Trophoblast cell (in vitro differentiated cells and primary cell): ENCODE data around the gene HRCT1.
"Not testable (repeated sequence)": the region's sequence is repeated elsewhere in the genome, so short reads cannot be mapped to it uniquely, and the experiment has no call there.

ENCODE experiments used
- DNase-seq, 2 donors: peaks; one replicate each; pipeline ENCODE4 v3.0.0-alpha.2; 2016
- H2AFZ ChIP-seq: 2 replicates; pipeline ENCODE4 v1.6.1; 2013; ENCODE audit warnings: low read length, moderate library complexity, mild to moderate bottlenecking; ENCODE audit not compliant: insufficient read depth, poor library complexity
- H2AK5ac ChIP-seq: 2 replicates; pipeline ENCODE4 v1.6.1; 2013; ENCODE audit warnings: mild to moderate bottlenecking, low read length
- H2BK120ac ChIP-seq: 2 replicates; pipeline ENCODE4 v1.6.1; 2013; ENCODE audit warnings: low read length, mild to moderate bottlenecking, moderate library complexity; ENCODE audit not compliant: insufficient read depth, poor library complexity
- H2BK12ac ChIP-seq: 2 replicates; pipeline ENCODE4 v1.6.1; 2013; ENCODE audit warnings: mild to moderate bottlenecking, low read length, moderate library complexity
- H2BK5ac ChIP-seq: 2 replicates; pipeline ENCODE4 v1.6.1; 2013; ENCODE audit warnings: low read length, low read depth, moderate library complexity, mild to moderate bottlenecking; ENCODE audit not compliant: poor library complexity
- H3K14ac ChIP-seq: 2 replicates; pipeline ENCODE4 v1.6.1; 2013; ENCODE audit warnings: mild to moderate bottlenecking, low read length
- H3K18ac ChIP-seq: 2 replicates; pipeline ENCODE4 v1.6.1; 2013; ENCODE audit warnings: mild to moderate bottlenecking, low read length
- H3K23ac ChIP-seq: 2 replicates; pipeline ENCODE4 v1.6.1; 2013; ENCODE audit warnings: low read length
- H3K27ac ChIP-seq: 2 replicates; pipeline ENCODE4 v1.5.1; 2013; ENCODE audit warnings: low read depth, mild to moderate bottlenecking, inconsistent platforms, low read length, moderate library complexity
- H3K27me3 ChIP-seq: 2 replicates; pipeline ENCODE4 v1.6.1; 2013; ENCODE audit warnings: inconsistent platforms, mild to moderate bottlenecking, low read length, moderate library complexity; ENCODE audit not compliant: insufficient read depth
- H3K36me3 ChIP-seq, 2 experiments: 1 replicate in 1 of 2; 2 replicates in 1 of 2; pipeline ENCODE4 v1.6.1; 2013; ENCODE audit warnings: low read length in 2 of 2, mild to moderate bottlenecking in 2 of 2, moderate library complexity in 1 of 2; ENCODE audit not compliant: insufficient read depth in 2 of 2, control insufficient read depth in 1 of 2
- H3K4ac ChIP-seq: 2 replicates; pipeline ENCODE4 v1.6.1; 2013; ENCODE audit warnings: low read depth, mild to moderate bottlenecking, low read length, moderate library complexity
- H3K4me1 ChIP-seq, 2 experiments: 1 replicate in 1 of 2; 2 replicates in 1 of 2; pipeline ENCODE4 v1.6.1; 2013; ENCODE audit warnings: low read length in 2 of 2, mild to moderate bottlenecking in 2 of 2, moderate library complexity in 1 of 2; ENCODE audit not compliant: insufficient read depth in 2 of 2, control insufficient read depth in 1 of 2
- H3K4me2 ChIP-seq: 2 replicates; pipeline ENCODE4 v1.6.1; 2013; ENCODE audit warnings: inconsistent platforms, mild to moderate bottlenecking, low read length, moderate library complexity
- H3K4me3 ChIP-seq: 2 replicates; pipeline ENCODE4 v1.5.1; 2013; ENCODE audit warnings: mild to moderate bottlenecking, low read depth, low read length, inconsistent platforms
- H3K79me1 ChIP-seq: one replicate; pipeline ENCODE4 v1.6.1; 2013; ENCODE audit warnings: low read length
- H3K79me2 ChIP-seq: 2 replicates; pipeline ENCODE4 v1.6.1; 2013; ENCODE audit warnings: low read length, mild to moderate bottlenecking; ENCODE audit not compliant: control insufficient read depth, insufficient read depth, poor library complexity
- H3K9ac ChIP-seq: 2 replicates; pipeline ENCODE4 v1.6.1; 2013; ENCODE audit warnings: mild to moderate bottlenecking, low read length
- H3K9me3 ChIP-seq: 2 replicates; pipeline ENCODE4 v1.6.1; 2013; ENCODE audit warnings: low read depth, mild to moderate bottlenecking, control low read depth, inconsistent platforms, low read length; ENCODE audit not compliant: insufficient read depth
- H4K12ac ChIP-seq: 2 replicates; pipeline ENCODE4 v1.6.1; 2013; ENCODE audit warnings: low read depth, mild to moderate bottlenecking, low read length, moderate library complexity
- H4K8ac ChIP-seq: 2 replicates; pipeline ENCODE4 v1.6.1; 2013; ENCODE audit warnings: low read depth, mild to moderate bottlenecking, low read length, moderate library complexity
- H4K91ac ChIP-seq: one replicate; pipeline ENCODE4 v1.6.1; 2013; ENCODE audit warnings: low read depth, mild to moderate bottlenecking, low read length, moderate library complexity
- WGBS: extraction: QIAGEN DNeasy Blood & Tissue Kit; methylation state at CpG from one replicate; pipeline ENCODE4 v1.1.7; 2013; ENCODE audit warnings: missing lambda C conversion rate; ENCODE audit not compliant: insufficient read length, insufficient coverage; ENCODE audit errors: extremely low coverage; 5-methylcytosine and 5-hydroxymethylcytosine counted together

Gene HRCT1

DNA sequence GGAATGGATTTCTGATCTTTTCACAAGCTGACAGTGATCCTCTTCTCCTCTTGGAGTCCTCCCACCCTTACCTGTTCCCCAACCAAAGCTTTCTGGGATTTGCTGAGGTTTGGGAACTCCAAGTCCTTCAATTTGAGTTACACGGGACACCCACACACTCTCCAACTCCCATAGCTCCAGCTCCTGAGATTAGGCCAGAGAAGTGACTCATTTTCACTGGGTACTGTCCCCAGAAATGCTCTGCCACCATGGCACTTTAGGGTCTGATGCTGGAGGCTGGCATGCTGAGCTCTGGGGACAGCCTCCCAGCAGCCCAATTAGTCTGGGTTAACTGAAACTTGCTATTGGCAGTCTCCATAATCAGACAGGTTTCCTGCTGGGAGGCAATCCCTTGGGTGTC lies 14.0 kb upstream of the HRCT1 start:
- DNase-seq, result no peak
- H2AK5ac ChIP-seq, result no peak overlapping the region
- WGBS, result no CpG with 5 or more reads among the region's 1 CpG

DNA sequence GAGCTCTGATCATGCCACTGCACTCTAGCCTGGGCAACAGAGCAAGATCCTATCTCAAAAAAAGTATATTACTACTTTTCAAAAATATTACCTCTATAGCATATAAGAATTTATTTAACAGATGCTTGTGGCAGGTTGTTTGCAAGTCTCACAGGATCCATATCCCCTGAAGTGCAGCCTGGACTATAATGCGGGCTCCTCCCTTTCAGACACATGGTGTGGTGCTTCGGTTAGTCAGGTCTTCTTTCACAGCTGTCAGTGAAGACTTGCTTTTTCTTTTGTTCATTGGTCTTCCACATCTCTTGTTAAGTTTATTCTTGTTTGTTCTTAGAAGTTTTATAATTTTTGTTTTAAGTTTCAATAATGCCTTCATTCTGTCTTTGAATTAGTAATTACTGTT lies 9.4 kb upstream of the HRCT1 start:
- H3K27ac ChIP-seq, result no peak overlapping the region

More for the DNA sequence above, 14.0 kb upstream of the HRCT1 start:
- H3K79me1 ChIP-seq, result no peaks in the 10 kb centered on the region
- no peak overlapping the region for H4K91ac ChIP-seq
- no peak overlapping the region for H4K8ac ChIP-seq
- no peaks in the 10 kb centered on the region for H3K36me3 ChIP-seq
- H2AFZ ChIP-seq, result no peak overlapping the region
- no peak overlapping the region for H2BK120ac ChIP-seq
- H3K18ac ChIP-seq, result no peak overlapping the region
- H3K4ac ChIP-seq, result no peak overlapping the region
- no peak overlapping the region for H4K12ac ChIP-seq
- no peaks in the 10 kb centered on the region for H3K27me3 ChIP-seq
- no peak overlapping the region for H3K27ac ChIP-seq
- no peak overlapping the region for H2BK12ac ChIP-seq
- no peaks in the 10 kb centered on the region for H3K79me2 ChIP-seq
- no peaks in the 10 kb centered on the region for H3K9me3 ChIP-seq
- no peak overlapping the region for H3K4me3 ChIP-seq
- H3K4me2 ChIP-seq, result no peak overlapping the region
- no peak overlapping the region for H3K9ac ChIP-seq
- no peak overlapping the region for H3K23ac ChIP-seq
- no peaks in the 10 kb centered on the region for H3K4me1 ChIP-seq
- H3K14ac ChIP-seq, result no peak overlapping the region
- H2BK5ac ChIP-seq, result no peak overlapping the region

DNA sequence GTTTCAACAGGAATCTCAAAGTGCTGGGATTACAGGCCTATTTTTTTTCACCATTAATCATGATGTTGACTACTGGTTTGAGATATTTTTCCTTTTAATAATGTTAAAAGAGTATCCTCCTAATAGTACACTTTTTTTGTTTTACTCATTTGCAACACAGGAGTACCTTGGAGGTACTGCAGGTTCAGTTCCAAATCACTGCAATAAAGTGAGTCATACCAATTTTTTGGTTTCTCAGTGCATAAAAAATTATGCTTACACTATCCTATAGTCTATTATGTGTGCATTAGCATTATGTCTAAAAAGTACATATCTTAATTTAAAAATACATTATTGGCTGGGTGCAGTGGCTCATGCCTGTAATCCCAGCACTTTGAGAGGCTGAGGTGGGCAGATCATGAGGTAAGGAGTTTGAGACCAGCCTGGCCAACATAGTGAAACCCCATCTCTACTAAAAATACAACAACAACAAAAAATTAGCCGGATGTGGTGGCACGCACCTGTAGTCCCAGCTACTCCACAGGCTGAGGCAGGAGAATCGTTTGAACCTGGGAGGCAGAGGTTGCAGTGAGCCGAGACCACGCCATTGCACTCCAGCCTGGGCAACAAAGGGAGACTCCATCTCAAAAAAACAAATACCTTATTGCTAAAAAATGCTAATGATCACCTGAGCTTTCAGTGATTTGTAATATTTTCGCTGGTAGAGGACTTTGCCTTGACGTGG lies 8.5 kb upstream of the HRCT1 start:
- H2AK5ac ChIP-seq, H3K9ac ChIP-seq, H3K9me3 ChIP-seq, H2BK12ac ChIP-seq, H4K12ac ChIP-seq, H3K4me2 ChIP-seq, H3K79me1 ChIP-seq, DNase-seq, H3K4me3 ChIP-seq, H3K14ac ChIP-seq, H4K8ac ChIP-seq, H3K23ac ChIP-seq, H2AFZ ChIP-seq, H2BK120ac ChIP-seq, H3K36me3 ChIP-seq, H3K79me2 ChIP-seq, H3K4me1 ChIP-seq, H2BK5ac ChIP-seq, H3K4ac ChIP-seq, H3K18ac ChIP-seq, H3K27ac ChIP-seq, H4K91ac ChIP-seq, H3K27me3 ChIP-seq: not testable (repeated sequence)
- no CpG with 5 or more reads among the region's 7 CpGs for WGBS

More for the DNA sequence above, 9.4 kb upstream of the HRCT1 start:
- WGBS, result no CpG with 5 or more reads among the region's 2 CpGs
- H2BK12ac ChIP-seq, result no peak overlapping the region
- H3K23ac ChIP-seq, result no peak overlapping the region
- no peaks in the 10 kb centered on the region for H3K79me2 ChIP-seq
- H3K9me3 ChIP-seq, result no peaks in the 10 kb centered on the region
- no peak overlapping the region for H4K91ac ChIP-seq
- no peak overlapping the region for H2AK5ac ChIP-seq
- no peak overlapping the region for H3K4me2 ChIP-seq
- no peak overlapping the region for H2BK120ac ChIP-seq
- no peaks in the 10 kb centered on the region for H3K27me3 ChIP-seq
- H3K36me3 ChIP-seq, result no peaks in the 10 kb centered on the region
- H2AFZ ChIP-seq, result no peak overlapping the region
- H3K4me1 ChIP-seq, result no peaks in the 10 kb centered on the region
- H3K14ac ChIP-seq, result no peak overlapping the region
- no peak overlapping the region for H4K8ac ChIP-seq
- no peak overlapping the region for H3K4ac ChIP-seq
- no peak overlapping the region for H2BK5ac ChIP-seq
- H3K9ac ChIP-seq, result no peak overlapping the region
- H3K4me3 ChIP-seq, result no peak overlapping the region
- H4K12ac ChIP-seq, result no peak overlapping the region
- no peaks in the 10 kb centered on the region for H3K79me1 ChIP-seq
- H3K18ac ChIP-seq, result no peak overlapping the region
- no peak for DNase-seq

DNA sequence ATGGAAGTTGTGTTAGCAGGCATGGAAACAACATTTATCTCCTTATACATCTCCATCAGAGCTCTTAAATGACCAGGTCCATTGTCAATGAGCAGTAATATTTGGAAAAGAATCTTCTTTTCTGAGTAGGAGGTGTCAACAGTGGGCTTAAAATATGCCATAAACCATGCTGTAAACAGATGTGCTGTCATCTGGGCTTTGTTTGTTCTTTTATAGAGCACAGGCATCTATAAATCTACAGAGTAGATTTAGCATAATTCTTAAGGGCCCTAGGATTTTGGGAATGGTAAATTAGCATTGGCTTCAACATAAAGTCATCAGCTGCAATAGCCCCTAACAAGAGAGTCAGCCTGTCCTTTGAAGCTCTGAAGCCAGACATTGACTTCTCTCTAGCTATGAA lies 7.7 kb upstream of the HRCT1 start:
- no peak overlapping the region for H3K4me2 ChIP-seq
- no peak overlapping the region for H2BK12ac ChIP-seq
- H3K14ac ChIP-seq, result no peak overlapping the region
- no peaks in the 10 kb centered on the region for H3K79me2 ChIP-seq
- H3K4me3 ChIP-seq, result no peak overlapping the region
- no peaks in the 10 kb centered on the region for H3K79me1 ChIP-seq
- no peak overlapping the region for H3K4ac ChIP-seq
- no peak overlapping the region for H3K27ac ChIP-seq
- H3K9me3 ChIP-seq, result no peaks in the 10 kb centered on the region
- H2AK5ac ChIP-seq, result no peak overlapping the region
- no peak overlapping the region for H3K9ac ChIP-seq
- H3K4me1 ChIP-seq, result no peaks in the 10 kb centered on the region
- H3K23ac ChIP-seq, result no peak overlapping the region
- H4K8ac ChIP-seq, result no peak overlapping the region
- H4K91ac ChIP-seq, result no peak overlapping the region
- no peak overlapping the region for H2AFZ ChIP-seq
- no peaks in the 10 kb centered on the region for H3K36me3 ChIP-seq
- H4K12ac ChIP-seq, result no peak overlapping the region
- no peak for DNase-seq
- H2BK120ac ChIP-seq, result no peak overlapping the region
- no peak overlapping the region for H2BK5ac ChIP-seq
- no peaks in the 10 kb centered on the region for H3K27me3 ChIP-seq
- no peak overlapping the region for H3K18ac ChIP-seq
